OCI-M2 (cell line): ENCODE results near the gene HNRNPM.

ENCODE experiments used
- DNase-seq: peaks from one replicate; lab custom pipeline; 2025; ENCODE audit not compliant: unreplicated experiment; lab: John Stamatoyannopoulos, UW

Gene HNRNPM

DNA sequence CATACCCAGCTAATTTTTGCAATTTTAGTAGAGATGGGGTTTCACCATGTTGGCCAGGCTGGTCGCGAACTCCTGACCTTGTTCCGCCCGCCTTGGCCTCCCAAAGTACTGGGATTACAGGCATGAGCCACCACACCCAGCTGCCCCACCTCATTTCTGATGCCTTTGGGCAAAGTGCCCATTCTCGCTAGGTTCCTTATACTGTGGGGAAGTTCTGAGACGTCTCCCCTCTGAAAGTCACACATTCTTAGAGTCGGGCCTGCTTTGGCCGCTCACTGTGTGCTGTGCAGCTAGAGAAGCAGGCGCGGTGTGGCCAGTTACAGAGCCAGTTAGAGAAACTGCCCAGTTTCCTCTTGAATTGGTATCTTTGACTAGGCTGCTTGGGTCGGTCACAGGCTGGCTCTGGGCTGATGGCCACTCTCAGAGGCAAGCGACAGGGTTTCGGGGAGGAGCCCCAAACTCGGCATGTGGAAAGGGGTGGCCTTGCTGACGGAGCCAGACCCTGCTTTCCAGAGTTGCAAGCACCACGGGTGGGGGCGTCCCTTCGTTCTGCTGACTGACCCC is 39.6 kb downstream of the HNRNPM start:
- no peak for DNase-seq

DNA sequence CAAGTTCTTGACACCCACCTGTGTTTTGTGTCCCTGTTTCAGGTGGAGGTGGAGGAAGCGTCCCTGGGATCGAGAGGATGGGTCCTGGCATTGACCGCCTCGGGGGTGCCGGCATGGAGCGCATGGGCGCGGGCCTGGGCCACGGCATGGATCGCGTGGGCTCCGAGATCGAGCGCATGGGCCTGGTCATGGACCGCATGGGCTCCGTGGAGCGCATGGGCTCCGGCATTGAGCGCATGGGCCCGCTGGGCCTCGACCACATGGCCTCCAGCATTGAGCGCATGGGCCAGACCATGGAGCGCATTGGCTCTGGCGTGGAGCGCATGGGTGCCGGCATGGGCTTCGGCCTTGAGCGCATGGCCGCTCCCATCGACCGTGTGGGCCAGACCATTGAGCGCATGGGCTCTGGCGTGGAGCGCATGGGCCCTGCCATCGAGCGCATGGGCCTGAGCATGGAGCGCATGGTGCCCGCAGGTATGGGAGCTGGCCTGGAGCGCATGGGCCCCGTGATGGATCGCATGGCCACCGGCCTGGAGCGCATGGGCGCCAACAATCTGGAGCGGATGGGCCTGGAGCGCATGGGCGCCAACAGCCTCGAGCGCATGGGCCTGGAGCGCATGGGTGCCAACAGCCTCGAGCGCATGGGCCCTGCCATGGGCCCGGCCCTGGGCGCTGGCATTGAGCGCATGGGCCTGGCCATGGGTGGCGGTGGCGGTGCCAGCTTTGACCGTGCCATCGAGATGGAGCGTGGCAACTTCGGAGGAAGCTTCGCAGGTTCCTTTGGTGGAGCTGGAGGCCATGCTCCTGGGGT is 41.0 kb downstream of the HNRNPM start:
- no peak for DNase-seq

DNA sequence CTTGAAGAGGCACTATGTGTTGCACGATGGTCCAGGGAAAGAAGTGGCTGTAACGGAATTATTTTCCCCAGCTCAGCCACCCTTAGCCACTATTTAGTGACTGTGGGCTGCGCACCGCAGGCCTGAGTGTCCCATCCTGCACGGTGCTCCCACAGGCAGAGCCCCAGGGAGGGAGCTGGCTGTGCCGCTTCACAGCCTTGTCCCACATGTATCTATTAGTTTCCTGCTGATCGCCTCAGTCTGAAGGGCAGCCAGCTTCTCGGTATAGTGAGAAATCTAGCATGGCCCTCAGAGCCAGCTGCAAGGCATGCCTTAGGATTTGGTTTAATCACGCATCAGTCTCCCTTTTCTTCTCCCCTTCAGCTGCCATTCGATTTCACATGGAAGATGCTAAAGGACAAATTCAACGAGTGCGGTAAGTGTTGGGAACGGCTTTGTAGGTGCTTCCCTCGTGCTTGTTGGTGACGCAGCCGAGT is 41.9 kb downstream of the HNRNPM start:
- DNase-seq = no peak

- no peak for DNase-seq
These were observed 42.5 kb downstream of the HNRNPM start for GRCh38 chr19:8487137-8487851.

GRCh38 chr19:8488365-8488764 is 43.6 kb downstream of the HNRNPM start:
- no peak for DNase-seq

GRCh38 chr19:8489561-8490394 is 45.0 kb downstream of the HNRNPM start:
- DNase-seq = no peak

GRCh38 chr19:8490395-8490760 is 45.6 kb downstream of the HNRNPM start:
- DNase-seq = no peak

DNA sequence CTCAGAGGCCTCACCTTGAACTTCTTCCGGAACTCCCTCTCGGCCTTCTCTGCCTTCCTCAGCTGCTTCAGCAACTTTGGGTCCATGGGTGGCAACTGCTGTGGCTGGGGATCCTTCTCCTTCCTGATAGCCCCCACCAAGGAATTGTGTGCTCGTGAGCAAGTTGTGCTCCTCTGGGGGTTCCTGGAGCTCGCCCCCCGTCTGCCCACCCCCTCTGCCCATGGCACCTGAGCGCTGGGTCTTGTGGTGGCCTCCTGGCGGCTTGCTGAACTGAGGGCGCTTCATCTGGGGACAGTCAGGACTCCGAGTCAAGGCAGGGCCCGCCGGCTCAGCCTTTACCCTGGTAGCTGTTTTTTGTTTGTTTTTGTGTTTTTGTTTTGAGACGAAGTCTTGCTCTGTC is 46.1 kb downstream of the HNRNPM start:
- no peak for DNase-seq

DNA sequence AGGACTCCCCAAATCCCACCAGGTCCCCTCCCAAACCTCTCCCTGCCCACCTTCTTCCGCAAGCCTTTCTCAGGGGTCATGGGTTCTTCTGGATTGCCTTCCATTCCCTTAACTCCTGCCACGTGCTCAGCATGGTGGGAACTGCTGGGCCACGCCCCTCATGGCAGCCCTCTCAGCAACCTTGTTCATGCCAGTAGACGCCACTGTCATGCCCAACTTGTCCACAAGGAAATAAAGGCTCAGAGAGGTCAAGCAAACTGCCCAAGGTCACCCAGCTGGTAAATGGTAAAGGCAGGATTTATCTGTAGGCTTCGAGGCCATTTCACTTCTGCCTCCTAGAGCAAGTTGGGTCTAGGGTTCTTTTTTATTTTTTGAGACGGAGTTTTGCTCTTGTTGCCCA is 46.8 kb downstream of the HNRNPM start:
- no peak for DNase-seq

DNA sequence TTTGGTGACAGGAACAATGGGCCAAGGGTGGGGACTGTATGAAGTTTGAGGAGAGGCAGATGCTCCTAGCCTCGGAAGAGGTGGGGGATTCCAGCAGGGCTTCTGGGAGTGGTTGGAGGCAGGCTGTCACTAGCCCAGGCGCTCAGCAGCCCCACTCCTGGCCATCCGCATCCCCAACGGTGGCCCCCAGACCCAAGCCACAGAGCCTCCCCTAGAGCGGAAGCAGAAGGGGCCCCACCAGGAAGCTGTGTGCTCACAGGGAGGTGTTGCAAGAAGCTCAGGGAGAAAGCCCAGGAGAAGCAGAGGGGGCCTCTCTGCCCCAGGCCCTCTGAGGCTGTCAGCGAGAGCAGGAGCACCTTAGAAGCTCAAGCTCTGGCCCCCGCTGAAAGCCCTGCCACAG is 49.4 kb downstream of the HNRNPM start:
- DNase-seq = no peak

DNA sequence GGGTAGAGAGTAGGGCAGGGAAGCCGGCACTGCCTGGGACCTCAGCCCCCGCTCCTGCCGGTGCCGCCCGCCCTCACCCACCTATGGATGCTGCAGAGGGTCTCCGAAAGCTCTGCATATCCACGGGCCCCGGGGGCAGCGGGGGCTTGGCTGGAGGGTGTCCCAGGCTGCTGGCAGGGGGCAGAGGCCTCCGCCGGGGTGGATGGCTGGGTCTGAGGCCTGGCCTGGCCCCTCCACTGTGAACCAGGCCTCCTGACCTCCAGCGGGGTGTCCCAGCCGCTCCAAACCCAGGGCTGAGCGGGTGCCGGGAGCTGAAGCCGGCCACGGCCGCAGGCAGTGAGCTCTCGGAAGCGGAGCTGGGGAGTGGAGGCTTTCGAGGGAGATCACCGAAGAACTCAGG is 53.5 kb downstream of the HNRNPM start:
- no peak for DNase-seq

GRCh38 chr19:8499048-8499833 is 54.5 kb downstream of the HNRNPM start:
- DNase-seq = no peak

- DNase-seq = no peak
These were observed 55.4 kb downstream of the HNRNPM start for GRCh38 chr19:8500158-8500557.

GRCh38 chr19:8501516-8501915 is 56.7 kb downstream of the HNRNPM start:
- DNase-seq = no peak

GRCh38 chr19:8501981-8502380 is 57.2 kb downstream of the HNRNPM start:
- DNase-seq = no peak

- no peak for DNase-seq
These were observed 58.7 kb downstream of the HNRNPM start for GRCh38 chr19:8503510-8503909.

DNA sequence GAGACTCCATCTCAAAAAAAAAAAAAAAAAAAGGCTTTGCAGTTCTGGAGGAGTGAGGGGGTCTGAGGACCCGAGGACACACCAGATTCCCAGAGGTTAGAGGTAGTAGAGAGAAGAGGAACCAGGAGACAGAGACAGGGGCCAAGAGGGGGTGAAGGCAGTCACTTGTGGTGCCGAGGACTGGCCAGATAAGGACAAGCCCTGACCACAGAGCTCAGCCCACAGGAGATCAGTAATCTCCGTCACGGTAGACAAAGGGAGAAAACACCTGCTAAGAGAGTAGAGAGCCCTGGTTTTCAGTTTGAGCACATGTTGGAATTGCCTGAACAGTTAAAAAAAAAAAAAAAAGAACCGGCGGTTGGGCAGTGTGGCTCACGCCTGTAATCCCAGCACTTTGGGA is 59.4 kb downstream of the HNRNPM start:
- DNase-seq = no peak

GRCh38 chr19:8504919-8505318 is 60.1 kb downstream of the HNRNPM start:
- DNase-seq = no peak

DNA sequence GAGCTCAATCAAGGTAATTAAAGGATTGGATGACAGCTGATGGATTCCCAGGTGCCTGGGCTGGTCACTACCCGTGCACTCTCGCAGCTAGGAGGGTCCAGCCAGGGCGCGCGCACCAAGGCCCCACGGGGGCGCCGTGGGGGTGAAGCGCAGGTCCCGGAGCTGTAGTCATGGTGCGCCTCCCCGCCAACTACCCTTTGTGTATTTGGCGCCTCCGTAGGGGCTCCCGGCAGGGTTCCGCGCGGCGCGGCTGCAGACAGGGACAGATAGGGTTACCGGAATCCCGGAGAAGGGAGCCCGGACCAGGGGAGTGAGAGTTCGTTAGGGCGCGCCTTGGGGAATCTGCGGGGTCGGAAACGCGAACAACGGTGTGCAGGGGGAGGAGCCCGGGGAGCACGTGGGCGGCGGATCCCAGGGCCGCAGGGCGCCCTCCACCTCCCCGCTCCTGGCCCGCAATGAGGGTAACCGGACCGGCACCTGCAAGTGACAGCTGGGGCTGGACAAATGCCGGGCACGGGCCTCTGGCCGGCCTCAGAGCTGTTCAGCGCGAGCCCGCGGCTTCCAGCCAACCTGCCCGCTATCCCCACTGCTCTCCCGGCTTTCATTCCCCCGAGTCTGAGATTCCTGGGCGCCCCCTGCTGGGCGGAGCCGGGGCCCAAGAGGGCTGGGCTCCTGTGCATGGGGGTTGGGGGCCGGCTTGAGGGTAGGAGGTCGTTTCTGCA is 61.1 kb downstream of the HNRNPM start:
- peak; percentile 24 for DNase-seq

GRCh38 chr19:8506402-8506957 is 61.7 kb downstream of the HNRNPM start:
- no peak for DNase-seq
